GM06990 (cell line): ENCODE measurements around the gene SBK2.

Source experiments
- DNase-seq: peaks from one replicate; pipeline ENCODE4 v3.0.0-alpha.2; 2011; ENCODE audit not compliant: insufficient read length; ENCODE audit errors: extremely low read depth
- H3K27me3 ChIP-seq: replicated peaks from 2 replicates; pipeline ENCODE4 v1.6.0; 2011; ENCODE audit warnings: low read length; ENCODE audit not compliant: control insufficient read depth, insufficient read depth
- H3K36me3 ChIP-seq: 2 replicates; pipeline ENCODE4 v1.5.1; 2011; ENCODE audit warnings: low read length; ENCODE audit not compliant: control insufficient read depth, insufficient read depth
- H3K4me3 ChIP-seq: replicated peaks from 2 replicates; pipeline ENCODE4 v1.5.1; 2011; ENCODE audit warnings: low read depth, mild to moderate bottlenecking, control low read depth, low read length
- TF ChIP-seq, protein P1 (sequence below): IDR thresholded peaks from 2 replicates; pipeline ENCODE4 v1.5.1; 2011; ENCODE audit warnings: low read length, control low read depth, mild to moderate bottlenecking, inconsistent platforms; ENCODE audit not compliant: insufficient read depth, poor library complexity, severe bottlenecking

SBK2 gene

GRCh38 chr19:55519451-55520311 lies 17.3 kb downstream of the SBK2 start:
- H3K27me3 ChIP-seq, result no peaks in the 10 kb centered on the region
- TF ChIP-seq, protein P1, sequence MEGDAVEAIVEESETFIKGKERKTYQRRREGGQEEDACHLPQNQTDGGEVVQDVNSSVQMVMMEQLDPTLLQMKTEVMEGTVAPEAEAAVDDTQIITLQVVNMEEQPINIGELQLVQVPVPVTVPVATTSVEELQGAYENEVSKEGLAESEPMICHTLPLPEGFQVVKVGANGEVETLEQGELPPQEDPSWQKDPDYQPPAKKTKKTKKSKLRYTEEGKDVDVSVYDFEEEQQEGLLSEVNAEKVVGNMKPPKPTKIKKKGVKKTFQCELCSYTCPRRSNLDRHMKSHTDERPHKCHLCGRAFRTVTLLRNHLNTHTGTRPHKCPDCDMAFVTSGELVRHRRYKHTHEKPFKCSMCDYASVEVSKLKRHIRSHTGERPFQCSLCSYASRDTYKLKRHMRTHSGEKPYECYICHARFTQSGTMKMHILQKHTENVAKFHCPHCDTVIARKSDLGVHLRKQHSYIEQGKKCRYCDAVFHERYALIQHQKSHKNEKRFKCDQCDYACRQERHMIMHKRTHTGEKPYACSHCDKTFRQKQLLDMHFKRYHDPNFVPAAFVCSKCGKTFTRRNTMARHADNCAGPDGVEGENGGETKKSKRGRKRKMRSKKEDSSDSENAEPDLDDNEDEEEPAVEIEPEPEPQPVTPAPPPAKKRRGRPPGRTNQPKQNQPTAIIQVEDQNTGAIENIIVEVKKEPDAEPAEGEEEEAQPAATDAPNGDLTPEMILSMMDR, result no peak
- no peak overlapping the region for H3K4me3 ChIP-seq
- DNase-seq, result no peak
- no peaks in the 10 kb centered on the region for H3K36me3 ChIP-seq

- TF ChIP-seq, protein P1, result peak; percentile 93
- H3K36me3 ChIP-seq, result no peaks in the 10 kb centered on the region
- DNase-seq, result peak; percentile 93
- peak overlapping the region; percentile 58 for H3K4me3 ChIP-seq
- no peaks in the 10 kb centered on the region for H3K27me3 ChIP-seq
These were observed 19.9 kb downstream of the SBK2 start for GRCh38 chr19:55516878-55517620.

DNA sequence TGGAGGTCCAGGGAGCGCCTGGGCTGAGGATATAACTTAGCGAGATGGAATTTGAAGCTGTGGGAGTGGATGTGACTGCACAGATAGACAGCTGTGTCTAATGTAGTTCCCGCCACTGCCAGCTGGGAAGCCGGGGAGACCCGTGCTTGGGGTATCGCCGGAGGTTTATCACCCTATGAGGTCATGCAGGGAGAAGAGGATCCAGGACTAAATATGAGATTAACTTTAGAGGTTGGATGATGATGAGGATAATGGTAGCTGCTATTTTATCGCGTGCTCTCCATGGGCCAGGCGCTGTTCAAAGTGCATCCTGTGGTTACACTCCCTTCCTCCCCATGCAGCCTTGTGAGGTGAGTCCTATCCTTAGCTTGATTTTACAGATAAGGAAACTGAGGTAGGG lies 28.8 kb downstream of the SBK2 start:
- TF ChIP-seq, protein P1, result no peak
- H3K36me3 ChIP-seq, result no peaks in the 10 kb centered on the region
- no peak for DNase-seq
- no peak overlapping the region for H3K4me3 ChIP-seq
- H3K27me3 ChIP-seq, result peaks cover 2% of the 10 kb centered on the region

DNA sequence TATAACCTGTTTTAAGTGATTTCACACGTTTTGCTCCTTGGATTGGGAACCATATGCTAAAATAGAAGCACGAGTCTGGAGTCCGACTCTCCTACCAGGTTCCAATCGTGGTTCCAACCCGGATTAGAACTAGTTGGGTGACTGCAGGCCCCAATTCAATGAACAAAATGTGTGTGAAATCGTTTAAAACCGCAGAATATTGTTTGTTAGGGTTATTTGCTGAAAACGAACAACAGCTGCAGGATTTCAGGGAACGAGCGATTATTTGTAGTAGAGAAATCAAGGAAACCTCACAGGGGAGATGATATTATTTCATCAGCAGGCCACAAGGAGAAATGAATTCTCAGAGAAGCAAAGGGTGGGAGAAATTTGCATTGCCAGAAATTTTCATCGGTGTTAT lies 32.0 kb downstream of the SBK2 start:
- DNase-seq, result no peak
- Histone ChIP-seq H3K27me3 (no peaks in the 10 kb centered on the region; the same call in 1 of the 2 replicates), H3K36me3 (no peaks in the 10 kb centered on the region), H3K4me3 (no peak overlapping the region)
- TF ChIP-seq, protein P1, result no peak

- TF ChIP-seq, protein P1, result no peak
- no peak for DNase-seq
- H3K4me3 ChIP-seq, result no peak overlapping the region
- H3K36me3 ChIP-seq, result no peaks in the 10 kb centered on the region
- no peaks in the 10 kb centered on the region; the same call in 1 of the 2 replicates for H3K27me3 ChIP-seq
These were observed 32.7 kb downstream of the SBK2 start for GRCh38 chr19:55504252-55504603.
